ENCODE measurements around the gene CACNA1H. TPM values are rescaled to one million over a fixed set of nuclear protein-coding genes. Genes with fewer than 3 reads are reported as not detected.

CACNA1H gene
- total RNA-seq, 1 donor from 2014 or later, result 6.7 TPM

- H3K27me3 ChIP-seq (ENCODE audit: control insufficient read depth, insufficient read depth, low read length), result peaks cover 38% of the 10 kb centered on the region
Measured at GRCh38 chr16:1172651-1173050, 19.7 kb downstream of the CACNA1H start.

DNA sequence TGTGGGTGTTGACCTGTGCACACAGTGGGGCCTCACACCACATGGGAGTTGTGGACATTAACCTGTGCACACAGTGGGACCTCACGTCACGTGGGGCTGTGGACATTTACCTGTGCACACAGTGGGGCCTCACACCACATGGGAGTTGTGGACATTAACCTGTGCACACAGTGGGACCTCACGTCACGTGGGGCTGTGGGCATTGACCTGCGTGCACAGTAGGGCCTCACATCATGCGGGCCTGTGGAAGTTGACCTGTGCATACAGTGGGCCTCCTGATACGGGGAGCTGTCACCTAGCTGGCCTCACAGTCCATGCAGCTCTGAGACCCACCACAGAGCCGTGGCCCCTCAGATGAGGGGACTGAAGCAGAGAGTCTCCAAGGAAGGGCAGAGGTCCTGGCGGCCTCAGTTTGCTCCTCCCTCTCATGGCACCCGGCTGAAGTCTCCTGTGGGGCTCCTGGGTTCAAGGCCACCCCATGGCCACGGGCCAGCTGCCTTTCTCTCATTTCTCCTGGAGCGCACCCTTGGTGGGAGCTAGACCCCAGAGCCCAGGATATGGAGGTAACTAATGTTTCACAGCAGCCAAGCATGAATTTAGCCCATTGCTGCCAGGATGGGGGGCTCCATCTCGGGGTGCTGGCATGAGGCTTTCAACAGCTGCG lies 21.0 kb downstream of the CACNA1H start:
- no peaks in the 10 kb centered on the region for H3K36me3 ChIP-seq (ENCODE audit: control insufficient read depth, insufficient read depth, low read length)
- TF ChIP-seq CTCF (IDR thresholded peaks at IDR 0.05; ENCODE audit: insufficient read depth, low read length, poor library complexity, severe bottlenecking), result no peak
- DNase-seq (ENCODE audit: low read depth), result no peak
- H3K4me3 ChIP-seq (ENCODE audit: low read depth, low read length), result no peak overlapping the region
- H3K27me3 ChIP-seq (ENCODE audit: control insufficient read depth, insufficient read depth, low read length), result peaks cover 29% of the 10 kb centered on the region

More at GRCh38 chr16:1172651-1173050, 19.7 kb downstream of the CACNA1H start:
- H3K4me3 ChIP-seq (ENCODE audit: low read depth, low read length), result no peak overlapping the region
- no peaks in the 10 kb centered on the region for H3K36me3 ChIP-seq (ENCODE audit: control insufficient read depth, insufficient read depth, low read length)
- TF ChIP-seq CTCF (IDR thresholded peaks at IDR 0.05; ENCODE audit: insufficient read depth, low read length, poor library complexity, severe bottlenecking), result no peak
- DNase-seq (ENCODE audit: low read depth), result no peak

GRCh38 chr16:1174477-1175357 lies 21.8 kb downstream of the CACNA1H start:
- TF ChIP-seq CTCF (IDR thresholded peaks at IDR 0.05; ENCODE audit: insufficient read depth, low read length, poor library complexity, severe bottlenecking), result no peak
- H3K36me3 ChIP-seq (ENCODE audit: control insufficient read depth, insufficient read depth, low read length), result no peaks in the 10 kb centered on the region
- no peak for DNase-seq (ENCODE audit: low read depth)
- no peak overlapping the region for H3K4me3 ChIP-seq (ENCODE audit: low read depth, low read length)
- H3K27me3 ChIP-seq (ENCODE audit: control insufficient read depth, insufficient read depth, low read length), result peaks cover 24% of the 10 kb centered on the region

DNA sequence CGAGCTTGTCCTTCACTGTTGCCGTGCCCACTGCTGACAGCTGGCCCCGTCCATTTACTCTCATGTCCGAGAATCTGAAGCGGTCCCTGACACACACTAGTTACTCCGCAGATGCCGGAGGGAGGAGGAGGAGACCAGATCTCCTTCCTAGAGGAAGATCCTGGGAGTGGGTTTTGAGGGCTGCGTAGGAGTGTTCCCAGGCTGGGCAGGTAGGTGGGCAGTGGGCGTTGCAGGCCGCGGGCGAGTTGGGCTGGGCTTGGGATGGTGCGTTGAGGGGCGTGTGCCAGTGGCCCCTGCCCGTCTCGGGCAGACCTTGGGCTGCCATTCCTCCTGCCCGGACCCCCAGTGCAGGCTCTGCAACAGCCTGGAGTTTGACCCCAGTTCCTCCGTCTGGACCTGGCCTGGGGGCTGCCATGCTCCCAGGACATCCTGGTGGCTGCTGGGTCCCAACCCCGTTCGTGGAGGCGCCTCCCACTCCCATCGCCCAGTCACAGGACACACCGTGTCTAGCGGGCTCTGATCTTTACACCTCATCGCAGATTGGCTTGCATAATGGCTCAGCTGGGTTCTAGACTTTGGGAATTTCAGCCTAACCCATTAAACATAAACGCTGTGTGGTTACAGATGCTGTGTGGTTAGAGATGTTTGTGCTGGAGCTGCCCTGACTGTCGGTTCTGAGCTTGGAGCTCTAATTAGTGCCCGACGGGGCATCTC lies 22.8 kb downstream of the CACNA1H start:
- Histone ChIP-seq H3K27me3 (ENCODE audit: control insufficient read depth, insufficient read depth, low read length) (peaks cover 16% of the 10 kb centered on the region), H3K4me3 (ENCODE audit: low read depth, low read length) (no peak overlapping the region), H3K36me3 (ENCODE audit: control insufficient read depth, insufficient read depth, low read length) (no peaks in the 10 kb centered on the region)
- DNase-seq (ENCODE audit: low read depth), result no peak
- TF ChIP-seq CTCF (IDR thresholded peaks at IDR 0.05; ENCODE audit: insufficient read depth, low read length, poor library complexity, severe bottlenecking), result no peak

DNA sequence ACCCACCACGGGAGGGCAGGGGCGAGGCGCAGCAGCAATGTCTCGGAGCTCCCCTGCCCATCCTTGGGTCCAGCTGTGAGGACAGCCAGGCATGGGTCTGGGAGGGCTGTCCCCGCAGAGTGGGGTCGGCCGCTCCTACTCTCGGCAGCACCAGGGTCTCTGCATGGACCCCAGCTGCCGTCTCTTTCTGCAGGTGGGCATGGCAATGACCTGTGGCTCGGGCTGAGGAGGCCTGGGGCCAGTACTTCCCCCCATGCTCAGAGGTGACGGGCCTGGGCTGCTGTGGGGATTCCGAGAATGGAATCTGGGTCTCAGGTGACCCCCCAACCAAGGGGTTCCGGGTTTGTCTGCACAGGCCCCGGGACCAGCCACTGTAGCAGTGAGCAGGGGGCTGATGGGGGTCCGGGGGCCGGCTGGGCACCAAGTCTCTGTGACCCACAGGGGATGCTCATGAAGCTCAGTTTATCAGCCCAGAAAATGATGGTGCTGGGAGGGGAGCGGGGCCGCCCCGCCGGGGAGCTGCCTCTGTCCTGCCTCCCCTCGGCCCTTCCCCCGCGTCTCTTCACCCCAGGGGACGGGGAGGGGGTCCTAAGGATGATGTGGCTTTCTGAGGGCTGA lies 23.5 kb downstream of the CACNA1H start:
- H3K36me3 ChIP-seq (ENCODE audit: control insufficient read depth, insufficient read depth, low read length), result no peaks in the 10 kb centered on the region
- no peak for DNase-seq (ENCODE audit: low read depth)
- peaks cover 16% of the 10 kb centered on the region for H3K27me3 ChIP-seq (ENCODE audit: control insufficient read depth, insufficient read depth, low read length)
- H3K4me3 ChIP-seq (ENCODE audit: low read depth, low read length), result no peak overlapping the region
- no peak for TF ChIP-seq CTCF (IDR thresholded peaks at IDR 0.05; ENCODE audit: insufficient read depth, low read length, poor library complexity, severe bottlenecking)
